Uterus (tissue), 4 donors: ENCODE results near the gene FOXN3. TPM values are rescaled to one million over a fixed set of nuclear protein-coding genes. Genes with fewer than 3 reads are reported as not detected.

ENCODE experiments used
- DNase-seq, 2 donors: peaks; one replicate each; pipeline ENCODE4 v3.0.0-alpha.2; 2019 to 2020
- H3K27ac ChIP-seq, 2 donors: fragments of 200-600 bp; sonication (generic); 1 replicate in 1 of 2; 2 replicates in 1 of 2; pipeline ENCODE4 v1.5.1; 2016 to 2018
- H3K27me3 ChIP-seq, 2 donors: fragments of 200-600 bp; sonication (generic); one replicate each; pipeline ENCODE4 v1.5.1; 2018 to 2019; ENCODE audit warnings: control low read depth in 1 of 2
- H3K36me3 ChIP-seq, 2 donors: fragments of 200-600 bp; sonication (generic); one replicate each; pipeline ENCODE4 v1.5.1; 2019; ENCODE audit warnings: control low read depth in 1 of 2
- H3K4me1 ChIP-seq, 2 donors: fragments of 200-600 bp; sonication (generic); one replicate each; pipeline ENCODE4 v1.5.1; 2018 to 2019; ENCODE audit warnings: control low read depth in 1 of 2
- H3K4me3 ChIP-seq, 2 donors: fragments of 200-600 bp; sonication (generic); 1 replicate in 1 of 2; 2 replicates in 1 of 2; pipeline ENCODE4 v1.5.1; 2018 to 2019; ENCODE audit warnings: mild to moderate bottlenecking in 1 of 2
- H3K9me3 ChIP-seq, 2 donors: fragments of 200-600 bp; sonication (generic); one replicate each; pipeline ENCODE4 v1.5.1; 2019; ENCODE audit warnings: control low read depth in 1 of 2
- POLR2A ChIP-seq, 2 donors: fragments of 450-650 bp; IDR thresholded peaks; one replicate each; pipeline ENCODE4 v1.6.1; 2016; ENCODE audit warnings: antibody characterized with exemption in 2 of 2, mild to moderate bottlenecking in 1 of 2, moderate library complexity in 1 of 2
- intact Hi-C: fragments of 100-400 bp; cut with DNase I; formaldehyde crosslinking; loops from one replicate; pipeline ENCODE4 v1.15.1; 2023; ENCODE audit warnings: low total_unique reads
- total RNA-seq, 4 donors: library from RNA; depleted of rRNA in 3 of 4; stranded (reverse); fragments of >200 nt in 3 of 4; gene quantifications; one replicate each; pipeline versions ENCODE4 v1.1.0 to v1.2.4, GENCODE V29; 2014 to 2023
- TF ChIP-seq, protein P1 (sequence below), 4 experiments: fragments of 200-600 bp in 2 of 4; fragments of 450-650 bp in 2 of 4; sonication (generic) in 2 of 4; IDR thresholded peaks; one replicate each; pipeline ENCODE4 v1.5.1; 2016 to 2019; ENCODE audit warnings: antibody characterized with exemption in 4 of 4, mild to moderate bottlenecking in 2 of 4, moderate library complexity in 1 of 4
- donor health status: DM: yes; HTN: yes; CAD: no.

The FOXN3 gene
- total RNA-seq, 4 donors from 2014 or later, result 37.7 to 103 (median 74.9) TPM

DNA sequence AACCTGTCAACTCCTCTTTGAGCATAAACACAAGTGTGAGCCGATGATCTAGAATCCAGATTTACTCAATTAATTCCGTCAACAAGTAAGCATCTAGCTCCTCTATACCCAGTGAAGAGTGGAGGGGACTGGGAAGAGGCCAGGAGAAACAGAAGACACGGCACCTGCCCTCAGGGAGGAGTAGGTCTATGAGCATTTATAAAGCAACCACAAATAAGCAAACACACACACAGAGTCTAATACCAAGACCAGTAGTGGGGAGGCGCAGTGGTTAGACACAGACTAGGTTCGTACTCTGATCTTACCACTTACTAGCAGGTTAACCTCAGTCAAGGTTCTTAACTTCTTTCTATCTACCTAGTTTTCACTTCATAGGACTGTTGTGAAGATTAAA, 5.9 kb upstream of the FOXN3 start:
- H3K36me3 ChIP-seq, result no peaks in the 10 kb centered on the region
- intact Hi-C loops, result loop anchor here (10.0 kb wide), 1 partner anchor 238 kb away; no protein-coding TSS in a partner anchor
- no peak for DNase-seq

DNA sequence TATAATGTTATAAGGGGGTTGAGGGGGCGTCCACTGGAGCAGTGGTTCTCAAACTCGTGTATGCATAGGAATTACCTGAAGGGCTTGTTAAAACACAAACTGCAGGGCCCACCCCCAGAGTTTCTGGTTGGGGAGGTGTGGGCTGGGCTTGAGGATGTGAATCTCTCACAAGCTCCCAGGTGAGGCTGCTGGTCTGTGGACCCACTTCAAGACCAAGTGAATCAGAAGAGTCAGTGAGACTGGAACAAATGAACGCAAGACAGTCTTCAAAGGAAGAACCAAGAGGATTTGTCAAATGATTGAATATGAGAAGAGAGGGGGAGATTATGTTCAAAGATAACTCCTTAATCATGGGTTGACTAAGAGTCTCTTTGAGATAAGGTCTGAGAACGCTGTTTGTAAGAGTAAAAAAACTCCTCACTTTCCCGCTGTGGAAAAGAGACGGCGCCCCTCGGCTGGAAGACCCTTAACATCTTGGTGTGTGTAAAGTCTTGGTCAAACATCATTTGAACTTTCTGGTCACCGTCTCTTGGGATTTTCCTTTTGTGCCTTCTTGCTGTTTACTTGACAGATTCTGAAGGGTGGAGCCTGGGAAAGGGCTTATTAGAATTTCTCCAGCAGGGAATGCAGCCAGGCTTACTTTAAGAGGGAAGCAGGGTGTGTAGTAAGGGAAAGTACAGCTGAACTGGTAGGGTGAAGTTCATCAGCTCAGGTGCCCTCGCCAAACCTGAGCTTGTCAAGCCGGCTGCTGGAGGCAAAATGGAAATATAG, 5.3 kb upstream of the FOXN3 start:
- intact Hi-C loops, result loop anchor here (10.0 kb wide), 1 partner anchor 238 kb away; no protein-coding TSS in a partner anchor

More for the DNA sequence above, 5.9 kb upstream of the FOXN3 start:
- Histone ChIP-seq H3K4me3 (no peak overlapping the region), H3K27me3 (no peaks in the 10 kb centered on the region), H3K4me1 (peaks cover 4 to 5% of the 10 kb centered on the region in 2 donors), H3K9me3 (no peaks in the 10 kb centered on the region), H3K27ac (no peak overlapping the region)
- no peak for TF ChIP-seq POLR2A (IDR thresholded peaks at IDR 0.05)
- TF ChIP-seq, protein P1, sequence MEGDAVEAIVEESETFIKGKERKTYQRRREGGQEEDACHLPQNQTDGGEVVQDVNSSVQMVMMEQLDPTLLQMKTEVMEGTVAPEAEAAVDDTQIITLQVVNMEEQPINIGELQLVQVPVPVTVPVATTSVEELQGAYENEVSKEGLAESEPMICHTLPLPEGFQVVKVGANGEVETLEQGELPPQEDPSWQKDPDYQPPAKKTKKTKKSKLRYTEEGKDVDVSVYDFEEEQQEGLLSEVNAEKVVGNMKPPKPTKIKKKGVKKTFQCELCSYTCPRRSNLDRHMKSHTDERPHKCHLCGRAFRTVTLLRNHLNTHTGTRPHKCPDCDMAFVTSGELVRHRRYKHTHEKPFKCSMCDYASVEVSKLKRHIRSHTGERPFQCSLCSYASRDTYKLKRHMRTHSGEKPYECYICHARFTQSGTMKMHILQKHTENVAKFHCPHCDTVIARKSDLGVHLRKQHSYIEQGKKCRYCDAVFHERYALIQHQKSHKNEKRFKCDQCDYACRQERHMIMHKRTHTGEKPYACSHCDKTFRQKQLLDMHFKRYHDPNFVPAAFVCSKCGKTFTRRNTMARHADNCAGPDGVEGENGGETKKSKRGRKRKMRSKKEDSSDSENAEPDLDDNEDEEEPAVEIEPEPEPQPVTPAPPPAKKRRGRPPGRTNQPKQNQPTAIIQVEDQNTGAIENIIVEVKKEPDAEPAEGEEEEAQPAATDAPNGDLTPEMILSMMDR (IDR thresholded peaks at IDR 0.05), result no peak

DNA sequence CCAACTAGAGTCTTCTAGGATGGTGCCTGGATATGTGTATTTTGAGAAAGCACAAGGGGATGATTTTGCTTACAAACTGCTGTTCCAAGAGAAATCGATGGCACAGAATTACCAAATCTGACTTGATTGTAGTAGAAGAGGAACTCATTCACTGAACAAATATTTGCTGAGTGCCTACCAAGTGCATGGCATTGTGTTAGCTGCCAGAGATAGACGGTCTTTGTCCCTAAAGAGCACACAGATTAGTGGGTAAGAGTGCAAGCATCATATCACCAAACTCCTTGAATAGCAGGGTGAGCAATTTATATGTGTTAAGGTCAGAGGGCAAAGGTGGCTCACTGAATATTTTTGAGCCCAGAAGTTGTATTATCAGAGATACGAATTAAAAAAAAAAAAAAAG, 3.5 kb upstream of the FOXN3 start:
- no peaks in the 10 kb centered on the region for H3K9me3 ChIP-seq
- DNase-seq, result no peak
- TF ChIP-seq, protein P1 (IDR thresholded peaks at IDR 0.05), result no peak
- no peak for TF ChIP-seq POLR2A (IDR thresholded peaks at IDR 0.05)
- H3K4me3 ChIP-seq, result no peak overlapping the region
- H3K27ac ChIP-seq, result no peak overlapping the region
- peaks cover 0 to 4% of the 10 kb centered on the region in 2 donors for H3K4me1 ChIP-seq
- no peaks in the 10 kb centered on the region for H3K36me3 ChIP-seq
- no peaks in the 10 kb centered on the region for H3K27me3 ChIP-seq
- intact Hi-C loops, result loop anchor here (10.0 kb wide), 1 partner anchor 236 kb away; no protein-coding TSS in a partner anchor

More for the DNA sequence above, 5.3 kb upstream of the FOXN3 start:
- TF ChIP-seq, protein P1 (IDR thresholded peaks at IDR 0.05), result no peak
- TF ChIP-seq POLR2A (IDR thresholded peaks at IDR 0.05), result no peak
- H3K9me3 ChIP-seq, result no peaks in the 10 kb centered on the region
- DNase-seq, result no peak
- no peaks in the 10 kb centered on the region for H3K27me3 ChIP-seq
- H3K27ac ChIP-seq, result no peak overlapping the region
- no peak overlapping the region for H3K4me3 ChIP-seq
- no peaks in the 10 kb centered on the region for H3K36me3 ChIP-seq
- peaks cover under 1 to 4% of the 10 kb centered on the region in 2 donors for H3K4me1 ChIP-seq

DNA sequence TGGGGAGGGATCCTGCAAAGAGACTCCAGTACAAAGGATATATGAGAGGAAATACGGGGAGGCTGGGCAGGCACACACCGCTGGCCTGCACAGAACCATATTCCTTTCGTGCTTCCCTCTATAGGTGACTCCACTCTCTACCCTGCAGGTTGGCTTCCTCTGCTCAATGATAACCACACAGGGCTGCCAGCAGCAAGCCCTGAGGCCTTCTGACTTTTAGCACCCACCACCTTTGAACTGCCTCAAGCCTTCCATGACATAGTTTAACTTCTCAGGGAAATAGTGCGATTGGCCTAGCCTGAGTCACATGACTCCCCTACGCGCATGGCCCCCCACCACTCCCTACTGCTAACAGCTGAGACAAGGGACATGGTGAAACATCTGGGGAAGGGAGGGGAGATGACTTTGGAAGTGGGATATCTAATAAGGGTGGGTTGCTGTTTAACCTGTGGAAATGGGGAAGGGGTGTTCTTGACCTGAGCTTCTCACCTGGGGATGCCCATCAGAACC, 3.0 kb upstream of the FOXN3 start:
- H3K4me1 ChIP-seq, result peaks cover 3 to 4% of the 10 kb centered on the region in 2 donors
- no peak for DNase-seq
- TF ChIP-seq POLR2A (IDR thresholded peaks at IDR 0.05), result no peak
- TF ChIP-seq, protein P1 (IDR thresholded peaks at IDR 0.05), result no peak
- no peaks in the 10 kb centered on the region for H3K27me3 ChIP-seq
- H3K9me3 ChIP-seq, result no peaks in the 10 kb centered on the region
- H3K27ac ChIP-seq, result no peak overlapping the region
- intact Hi-C loops, result loop anchor here (10.0 kb wide), 2 partner anchors 115 to 235 kb away; no protein-coding TSS in a partner anchor
- no peak overlapping the region for H3K4me3 ChIP-seq
- H3K36me3 ChIP-seq, result no peaks in the 10 kb centered on the region

- Histone ChIP-seq H3K27ac (peak overlapping the region; percentile 90 to 92), H3K4me3 (no peak overlapping the region)
- intact Hi-C loops, result loop anchor here (10.0 kb wide), 1 partner anchor 114 kb away; no protein-coding TSS in a partner anchor
These were observed 1.9 kb upstream of the FOXN3 start for GRCh38 chr14:89418976-89419375.

More at GRCh38 chr14:89418976-89419375, 1.9 kb upstream of the FOXN3 start:
- H3K27me3 ChIP-seq, result no peaks in the 10 kb centered on the region
- no peaks in the 10 kb centered on the region for H3K36me3 ChIP-seq
- H3K4me1 ChIP-seq, result peaks cover 3 to 4% of the 10 kb centered on the region in 2 donors
- no peak for DNase-seq
- TF ChIP-seq, protein P1 (IDR thresholded peaks at IDR 0.05), result no peak
- no peak for TF ChIP-seq POLR2A (IDR thresholded peaks at IDR 0.05)
- no peaks in the 10 kb centered on the region for H3K9me3 ChIP-seq
